ENCODE results near the gene CWF19L2. TPM values are rescaled to one million over a fixed set of nuclear protein-coding genes. Genes with fewer than 3 reads are reported as not detected.

Gene CWF19L2
- total RNA-seq, 1 donor from 2014 or later = 14.8 TPM

- Mint-ChIP-seq H3K4me1 (no peaks in the 10 kb centered on the region), H3K27me3 (ENCODE audit: low read depth) (no peaks in the 10 kb centered on the region), H3K9me3 (no peaks in the 10 kb centered on the region), H3K36me3 (ENCODE audit: low read depth) (no peaks in the 10 kb centered on the region), H3K27ac (ENCODE audit: unreplicated experiment) (no peak overlapping the region), H3K4me3 (no peak overlapping the region)
- no peak for TF ChIP-seq CTCF (conservative IDR thresholded peaks at IDR 0.05)
- no peak for DNase-seq (ENCODE audit: low read depth, low spot score)
These were observed 85.2 kb downstream of the CWF19L2 start for GRCh38 chr11:107372439-107372838.

- no peak for TF ChIP-seq CTCF (conservative IDR thresholded peaks at IDR 0.05)
- Mint-ChIP-seq H3K4me1 (no peaks in the 10 kb centered on the region), H3K36me3 (ENCODE audit: low read depth) (no peaks in the 10 kb centered on the region), H3K27ac (ENCODE audit: unreplicated experiment) (no peak overlapping the region), H3K9me3 (no peaks in the 10 kb centered on the region), H3K27me3 (ENCODE audit: low read depth) (no peaks in the 10 kb centered on the region), H3K4me3 (no peak overlapping the region)
- no peak for DNase-seq (ENCODE audit: low read depth, low spot score)
These were observed 87.2 kb downstream of the CWF19L2 start for GRCh38 chr11:107370390-107370789.

- Mint-ChIP-seq H3K27ac (ENCODE audit: unreplicated experiment) (no peak overlapping the region), H3K36me3 (ENCODE audit: low read depth) (peaks cover 31% of the 10 kb centered on the region), H3K27me3 (ENCODE audit: low read depth) (no peaks in the 10 kb centered on the region), H3K4me1 (no peaks in the 10 kb centered on the region), H3K4me3 (no peak overlapping the region), H3K9me3 (peaks cover 7% of the 10 kb centered on the region)
- DNase-seq (ENCODE audit: low read depth, low spot score) = no peak
- no peak for TF ChIP-seq CTCF (conservative IDR thresholded peaks at IDR 0.05)
These were observed 97.9 kb downstream of the CWF19L2 start for GRCh38 chr11:107359701-107360100.

GRCh38 chr11:107357877-107358276 is 99.7 kb downstream of the CWF19L2 start:
- Mint-ChIP-seq H3K27me3 (ENCODE audit: low read depth) (no peaks in the 10 kb centered on the region), H3K4me3 (no peak overlapping the region), H3K9me3 (peaks cover 7% of the 10 kb centered on the region), H3K27ac (ENCODE audit: unreplicated experiment) (no peak overlapping the region), H3K4me1 (no peaks in the 10 kb centered on the region), H3K36me3 (ENCODE audit: low read depth) (peaks cover 32% of the 10 kb centered on the region)
- no peak for DNase-seq (ENCODE audit: low read depth, low spot score)
- no peak for TF ChIP-seq CTCF (conservative IDR thresholded peaks at IDR 0.05)

GRCh38 chr11:107354780-107355179 is 102.8 kb downstream of the CWF19L2 start:
- Mint-ChIP-seq H3K27ac (ENCODE audit: unreplicated experiment) (no peak overlapping the region), H3K4me1 (no peaks in the 10 kb centered on the region), H3K9me3 (no peaks in the 10 kb centered on the region), H3K36me3 (ENCODE audit: low read depth) (peaks cover 22% of the 10 kb centered on the region), H3K4me3 (no peak overlapping the region), H3K27me3 (ENCODE audit: low read depth) (no peaks in the 10 kb centered on the region)
- TF ChIP-seq CTCF (conservative IDR thresholded peaks at IDR 0.05) = no peak
- DNase-seq (ENCODE audit: low read depth, low spot score) = no peak

- no peak overlapping the region for H3K4me3 Mint-ChIP-seq
- H3K27ac Mint-ChIP-seq (ENCODE audit: unreplicated experiment) = no peak overlapping the region
- no peak for TF ChIP-seq CTCF (conservative IDR thresholded peaks at IDR 0.05)
- peaks cover 12% of the 10 kb centered on the region for H3K36me3 Mint-ChIP-seq (ENCODE audit: low read depth)
- no peaks in the 10 kb centered on the region for H3K27me3 Mint-ChIP-seq (ENCODE audit: low read depth)
- no peaks in the 10 kb centered on the region for H3K9me3 Mint-ChIP-seq
- no peak for DNase-seq (ENCODE audit: low read depth, low spot score)
- peaks cover 5% of the 10 kb centered on the region for H3K4me1 Mint-ChIP-seq
These were observed 119.7 kb downstream of the CWF19L2 start for GRCh38 chr11:107337917-107338316.
